WERI-Rb-1 (cell line): ENCODE data around the gene TRAF3.

Source experiments
- DNase-seq: peaks from one replicate; pipeline ENCODE4 v3.0.0-alpha.2; 2020
- H3K27ac ChIP-seq: fragments of 250-450 bp; sonication (Bioruptor Pico); 2 replicates; pipeline ENCODE4 v1.5.1; 2020; ENCODE audit warnings: mild to moderate bottlenecking, moderate library complexity
- H3K27me3 ChIP-seq: fragments of 250-450 bp; sonication (Bioruptor Pico); 2 replicates; pipeline ENCODE4 v1.5.1; 2021; ENCODE audit warnings: mild to moderate bottlenecking, low read depth, moderate library complexity; ENCODE audit not compliant: insufficient read depth, severe bottlenecking
- H3K36me3 ChIP-seq: fragments of 250-450 bp; sonication (Bioruptor Pico); 2 replicates; pipeline ENCODE4 v1.5.1; 2020; ENCODE audit warnings: mild to moderate bottlenecking, moderate library complexity
- H3K4me3 ChIP-seq: 2 replicates; pipeline ENCODE4 v1.5.1; 2011; ENCODE audit warnings: low read depth, mild to moderate bottlenecking, control low read depth, low read length
- H3K9me3 ChIP-seq: fragments of 250-450 bp; sonication (Bioruptor Pico); 2 replicates; pipeline ENCODE4 v1.5.1; 2021; ENCODE audit warnings: mild to moderate bottlenecking, moderate library complexity; ENCODE audit not compliant: severe bottlenecking
- CTCF ChIP-seq: IDR thresholded peaks from 2 replicates; pipeline ENCODE4 v1.5.1; 2011; ENCODE audit warnings: low read depth, mild to moderate bottlenecking, control low read depth, inconsistent platforms, low read length

TRAF3 gene

DNA sequence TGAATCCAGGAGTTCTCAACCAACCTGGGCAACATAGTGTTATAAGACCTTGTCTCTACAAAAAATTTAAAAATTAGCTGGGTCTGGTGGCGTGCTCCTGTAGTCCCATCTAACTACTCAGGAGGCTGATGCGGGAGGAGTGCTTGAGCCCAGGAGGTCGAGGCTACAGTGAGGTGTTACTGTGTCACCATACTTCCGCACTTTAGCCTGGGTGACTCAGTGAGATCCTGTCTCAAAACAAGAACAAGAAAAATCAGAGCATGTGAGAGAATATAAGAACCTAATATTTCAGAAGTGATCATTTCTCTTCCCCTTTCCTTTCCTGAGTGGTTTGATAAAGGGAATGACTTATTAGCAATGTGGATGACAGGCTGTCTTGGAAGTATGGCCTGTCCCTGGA is 9.5 kb downstream of the TRAF3 start:
- no peak overlapping the region for H3K27ac ChIP-seq
- no peaks in the 10 kb centered on the region for H3K9me3 ChIP-seq
- no peak overlapping the region for H3K4me3 ChIP-seq
- DNase-seq = no peak
- no peak for TF ChIP-seq CTCF
- no peaks in the 10 kb centered on the region for H3K36me3 ChIP-seq
- no peaks in the 10 kb centered on the region for H3K27me3 ChIP-seq

DNA sequence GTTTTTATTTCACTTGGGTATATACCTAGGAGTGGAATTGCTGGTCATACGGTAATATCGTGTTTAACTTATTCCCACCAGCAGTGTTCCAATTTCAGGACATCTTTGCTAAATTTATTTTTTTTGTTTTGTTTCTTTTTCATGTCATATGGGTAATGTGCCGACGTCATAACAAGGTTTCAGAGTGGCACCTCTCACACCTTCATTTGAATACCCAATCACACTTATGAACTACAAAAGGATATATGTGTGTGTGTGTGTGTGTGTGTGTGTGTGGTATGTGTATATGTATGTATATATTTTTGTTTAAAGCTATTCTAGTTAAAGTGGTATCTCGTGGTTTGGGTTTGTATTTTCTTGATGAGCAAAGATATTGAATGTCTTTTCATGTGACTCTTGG is 12.1 kb downstream of the TRAF3 start:
- Histone ChIP-seq H3K27me3 (no peaks in the 10 kb centered on the region), H3K36me3 (no peaks in the 10 kb centered on the region), H3K4me3 (no peak overlapping the region), H3K27ac (no peak overlapping the region), H3K9me3 (peaks cover 2% of the 10 kb centered on the region)
- no peak for TF ChIP-seq CTCF
- no peak for DNase-seq

- no peak for TF ChIP-seq CTCF
- DNase-seq = no peak
- Histone ChIP-seq H3K36me3 (no peaks in the 10 kb centered on the region), H3K27ac (no peak overlapping the region), H3K9me3 (peaks cover 2% of the 10 kb centered on the region), H3K27me3 (no peaks in the 10 kb centered on the region), H3K4me3 (no peak overlapping the region)
Measured at GRCh38 chr14:102793531-102794328, 16.5 kb downstream of the TRAF3 start.

GRCh38 chr14:102795060-102795925 is 18.0 kb downstream of the TRAF3 start:
- no peak overlapping the region for H3K27ac ChIP-seq
- peaks cover 2% of the 10 kb centered on the region for H3K9me3 ChIP-seq
- H3K27me3 ChIP-seq = no peaks in the 10 kb centered on the region
- no peaks in the 10 kb centered on the region for H3K36me3 ChIP-seq
- H3K4me3 ChIP-seq = no peak overlapping the region
- TF ChIP-seq CTCF = no peak
- DNase-seq = no peak

- DNase-seq = no peak
- H3K27ac ChIP-seq = no peak overlapping the region
- H3K27me3 ChIP-seq = no peaks in the 10 kb centered on the region
- no peak for TF ChIP-seq CTCF
- no peaks in the 10 kb centered on the region for H3K36me3 ChIP-seq
- H3K4me3 ChIP-seq = no peak overlapping the region
- H3K9me3 ChIP-seq = peaks cover 2% of the 10 kb centered on the region
Measured at GRCh38 chr14:102796661-102797190, 19.5 kb downstream of the TRAF3 start.
